Measurements from ENCODE around the gene ABCC11. TPM values are rescaled to one million over a fixed set of nuclear protein-coding genes. Genes with fewer than 3 reads are reported as not detected.
A peak's percentile ranks its signal among the peaks of the same experiment; 100 is the strongest.

Gene ABCC11
- total and polyA plus RNA-seq, 2 of the 13 experiments (the other 11 are each of a cell fraction or from before 2014, with no cell fraction given), result 1.0 to 1.4 TPM

- FAIRE-seq, result peak; percentile 66
- H2AFZ ChIP-seq (ENCODE audit: low read length), result peak overlapping the region; percentile 74
- H3K79me2 ChIP-seq (ENCODE audit: insufficient read depth, low read length), result no peaks in the 10 kb centered on the region
- peak overlapping the region; percentile 55 for H3K9ac ChIP-seq (ENCODE audit: insufficient read depth, low read depth, low read length)
- in situ Hi-C loops (cut with HindIII; ENCODE audit: extremely low pct_ligation_motif_present, low pct_unique_long_range_greater_than_20kb) (no loop called here), intact Hi-C loops (cut with micrococcal nuclease; ENCODE audit: unreplicated experiment) (no loop called here)
- H3K36me3 ChIP-seq (replicated peaks in 1 of 2; ENCODE audit: control insufficient read depth in 1 of 2, insufficient read depth in 2 of 2, low read length in 2 of 2), result no peaks in the 10 kb centered on the region
- peak overlapping the region; percentile 17 to 57 (median 26); a peak in 4 of 6 replicates for H3K4me3 ChIP-seq (replicated peaks in 1 of 3; ENCODE audit: insufficient read depth in 1 of 3, low read depth in 2 of 3, low read length in 3 of 3)
- peak overlapping the region; percentile 86 for H3K4me2 ChIP-seq (ENCODE audit: low read depth, low read length)
- BruUV-seq (replicated peaks), result no TSS peak
- H3K4me1 ChIP-seq (ENCODE audit: insufficient read depth, low read length), result peaks cover 62% of the 10 kb centered on the region
- peak; percentile 53 for DNase-seq (ENCODE audit: low spot score)
- peak overlapping the region; percentile 66 for H3K27ac ChIP-seq (ENCODE audit: extremely low read length, insufficient read depth, low read length)
- H3K9me3 ChIP-seq (ENCODE audit: low read length), result no peaks in the 10 kb centered on the region
- H3K27me3 ChIP-seq (ENCODE audit: control insufficient read depth in 1 of 2, insufficient read depth in 2 of 2, low read length in 2 of 2), result no peaks in the 10 kb centered on the region
- no peaks in the 10 kb centered on the region for H4K20me1 ChIP-seq (ENCODE audit: insufficient read depth, low read length)
- ChIA-PET CTCF (ENCODE audit: low intra/inter-chr PET ratio, low total read pairs) (no interaction called here), POLR2A (interaction anchor here (1.2 to 2.9 kb wide), 11 partner anchors 8 to 387 kb away, joined by 3 to 41 read pairs (median 7); partner anchors contain the start of gene LONP2)
- peak; percentile 59 for ATAC-seq
- WGBS (ENCODE audit: low lambda C conversion rate), result 69% methylated on average over 1 of the region's 1 CpG
- TF ChIP-seq ZNF414 (CRISPR knock-in tag; IDR thresholded peaks at IDR 0.05), result no peak
- TF ChIP-seq ARID3A (IDR thresholded peaks at IDR 0.05; ENCODE audit: low read depth, low read length), result no peak
- TF ChIP-seq ETS1 (CRISPR knock-in tag; IDR thresholded peaks at IDR 0.05), result no peak
- TF ChIP-seq ZNF121 (CRISPR knock-in tag; IDR thresholded peaks at IDR 0.05), result peak; percentile 90
- TF ChIP-seq MYPOP (CRISPR knock-in tag; IDR thresholded peaks at IDR 0.05), result no peak
- no peak for TF ChIP-seq ZNF749 (CRISPR knock-in tag; IDR thresholded peaks at IDR 0.05; ENCODE audit: borderline replicate concordance)
- TF ChIP-seq CAMTA2 (CRISPR knock-in tag; IDR thresholded peaks at IDR 0.05; ENCODE audit: borderline replicate concordance), result no peak
- no peak for TF ChIP-seq DMTF1 (CRISPR knock-in tag; IDR thresholded peaks at IDR 0.05)
- no peak for TF ChIP-seq SMYD3 (CRISPR knock-in tag; IDR thresholded peaks at IDR 0.05)
- no peak for TF ChIP-seq PAX8 (CRISPR knock-in tag; IDR thresholded peaks at IDR 0.05; ENCODE audit: borderline replicate concordance)
- no peak for TF ChIP-seq HOXA5 (CRISPR knock-in tag; IDR thresholded peaks at IDR 0.05)
- no peak for TF ChIP-seq ZNF841 (CRISPR knock-in tag; IDR thresholded peaks at IDR 0.05; ENCODE audit: borderline replicate concordance)
- TF ChIP-seq TFDP1 (CRISPR knock-in tag; IDR thresholded peaks at IDR 0.05; ENCODE audit: borderline replicate concordance), result 0 out of 2 replicates have a peak, but pooled peaks have one; percentile 13
- TF ChIP-seq ZBTB42 (CRISPR knock-in tag; IDR thresholded peaks at IDR 0.05), result no peak
- TF ChIP-seq TRIM22 (IDR thresholded peaks at IDR 0.05), result no peak
Measured at GRCh38 chr16:48236286-48236685, 11.1 kb downstream of the ABCC11 start.

Data from HepG2 (cell line).